GM10248 (cell line): Measurements from ENCODE around the gene MMP2.

ENCODE experiments used
- CTCF ChIA-PET: fragments of 300-600 bp; sonication (Branson Sonifier 250); formaldehyde crosslinking; extraction: SDS; loops from one replicate; lab custom pipeline; 2021; ENCODE audit warnings: antibody characterized with exemption; lab: Yijun Ruan, JAX
- POLR2A ChIA-PET: fragments of 350-650 bp; sonication (Branson Sonifier 250); formaldehyde crosslinking; extraction: SDS; loops from one replicate; lab custom pipeline; 2020; ENCODE audit warnings: antibody characterized with exemption; lab: Yijun Ruan, JAX
- DNase-seq: peaks from one replicate; pipeline ENCODE4 v3.0.0; 2012; ENCODE audit errors: extremely low spot score
- CTCF ChIP-seq: IDR thresholded peaks from 2 replicates; pipeline ENCODE4 v1.5.1; 2012; ENCODE audit warnings: mild to moderate bottlenecking, low read depth; ENCODE audit errors: extremely low read depth, missing control alignments, control extremely low read depth

Gene MMP2

GRCh38 chr16:55512941-55513340, 33.9 kb downstream of the MMP2 start:
- no peak for DNase-seq
- no peak for TF ChIP-seq CTCF
- POLR2A ChIA-PET = no interaction called here
- CTCF ChIA-PET = interaction anchor here (0.9 to 2.9 kb wide), 3 partner anchors 10 to 47 kb away, joined by 3 to 16 read pairs (median 3); no protein-coding TSS in a partner anchor

GRCh38 chr16:55513616-55514015, 34.6 kb downstream of the MMP2 start:
- no peak for TF ChIP-seq CTCF
- CTCF ChIA-PET = interaction anchor here (2.9 kb wide), 1 partner anchor 48 kb away, joined by 16 read pairs; no protein-coding TSS in a partner anchor
- POLR2A ChIA-PET = no interaction called here
- DNase-seq = no peak

GRCh38 chr16:55515111-55515510, 36.1 kb downstream of the MMP2 start:
- CTCF ChIA-PET = interaction anchor here (1.6 to 2.9 kb wide), 3 partner anchors 12 to 248 kb away, joined by 3 to 16 read pairs (median 5); no protein-coding TSS in a partner anchor
- no peak for TF ChIP-seq CTCF
- DNase-seq = no peak
- POLR2A ChIA-PET = no interaction called here

GRCh38 chr16:55521792-55522191, 42.8 kb downstream of the MMP2 start:
- TF ChIP-seq CTCF = no peak
- CTCF ChIA-PET = no interaction called here
- POLR2A ChIA-PET = no interaction called here
- no peak for DNase-seq

- no peak for DNase-seq
- TF ChIP-seq CTCF = no peak
- CTCF ChIA-PET = no interaction called here
- POLR2A ChIA-PET = no interaction called here
These were observed 47.4 kb downstream of the MMP2 start for GRCh38 chr16:55526441-55526840.

GRCh38 chr16:55527885-55528284, 48.9 kb downstream of the MMP2 start:
- no peak for TF ChIP-seq CTCF
- DNase-seq = no peak
- ChIA-PET CTCF (interaction anchor here (1.0 to 1.6 kb wide), 6 partner anchors 10 to 81 kb away, joined by 3 to 8 read pairs (median 3); no protein-coding TSS in a partner anchor), POLR2A (no interaction called here)
